Hepatocyte (in vitro differentiated cells): Measurements from ENCODE around the gene MYRF. TPM values are rescaled to one million over a fixed set of nuclear protein-coding genes. Genes with fewer than 3 reads are reported as not detected.

Experiments
- DNase-seq: peaks from one replicate; pipeline ENCODE4 v3.0.0-alpha.2; 2016; ENCODE audit warnings: low spot score
- H2AFZ ChIP-seq: fragments of 200-600 bp; sonication (generic); 2 replicates; pipeline ENCODE4 v1.6.0; 2016; ENCODE audit warnings: antibody characterized with exemption, mild to moderate bottlenecking
- H3K27ac ChIP-seq: fragments of 200-600 bp; sonication (generic); 2 replicates; pipeline ENCODE4 v1.5.1; 2016; ENCODE audit warnings: mild to moderate bottlenecking
- H3K27me3 ChIP-seq: fragments of 200-600 bp; sonication (generic); 2 replicates; pipeline ENCODE4 v1.6.1; 2016
- H3K36me3 ChIP-seq: fragments of 200-600 bp; sonication (generic); replicated peaks from 2 replicates; pipeline ENCODE4 v1.5.1; 2016; ENCODE audit warnings: low read depth; ENCODE audit not compliant: insufficient read depth
- H3K4me1 ChIP-seq: fragments of 200-600 bp; sonication (generic); 2 replicates; pipeline ENCODE4 v1.5.1; 2016; ENCODE audit warnings: mild to moderate bottlenecking, moderate library complexity; ENCODE audit not compliant: insufficient read depth
- H3K4me2 ChIP-seq: fragments of 200-600 bp; sonication (generic); 2 replicates; pipeline ENCODE4 v1.6.0; 2016
- H3K4me3 ChIP-seq: fragments of 200-600 bp; sonication (generic); 2 replicates; pipeline ENCODE4 v1.5.1; 2016; ENCODE audit warnings: mild to moderate bottlenecking
- H3K79me2 ChIP-seq: fragments of 200-600 bp; sonication (generic); 2 replicates; pipeline ENCODE4 v1.6.0; 2017; ENCODE audit warnings: mild to moderate bottlenecking
- H3K9me2 ChIP-seq: fragments of 200-600 bp; sonication (generic); replicated peaks from 2 replicates; pipeline ENCODE4 v1.6.0; 2017; ENCODE audit warnings: mild to moderate bottlenecking; ENCODE audit not compliant: insufficient read depth
- H3K9me3 ChIP-seq: fragments of 200-600 bp; sonication (generic); 2 replicates; pipeline ENCODE4 v1.5.1; 2016; ENCODE audit warnings: low read depth, mild to moderate bottlenecking
- H4K20me1 ChIP-seq: fragments of 200-600 bp; sonication (generic); 2 replicates; pipeline ENCODE4 v1.6.0; 2016; ENCODE audit warnings: mild to moderate bottlenecking; ENCODE audit not compliant: insufficient read depth, poor library complexity, severe bottlenecking
- CTCF ChIP-seq: fragments of 200-600 bp; sonication (generic); IDR thresholded peaks from 2 replicates; pipeline ENCODE4 v1.5.1; 2016; ENCODE audit warnings: antibody characterized with exemption, mild to moderate bottlenecking; ENCODE audit not compliant: poor library complexity
- EZH2 ChIP-seq: fragments of 200-600 bp; sonication (generic); IDR thresholded peaks from 2 replicates; pipeline ENCODE4 v1.6.1; 2016; ENCODE audit warnings: antibody characterized with exemption, mild to moderate bottlenecking, borderline replicate concordance
- EZH2phosphoT487 ChIP-seq: fragments of 200-600 bp; sonication (generic); IDR thresholded peaks from one replicate; pipeline ENCODE4 v1.6.1; 2018; ENCODE audit warnings: antibody characterized with exemption, mild to moderate bottlenecking, low read depth, moderate library complexity; ENCODE audit not compliant: unreplicated experiment, severe bottlenecking
- WGBS: methylation state at CpG from one replicate; pipeline ENCODE4 v1.1.6; 2016; ENCODE audit warnings: low lambda C conversion rate; ENCODE audit errors: missing lambda C conversion rate; 5-methylcytosine and 5-hydroxymethylcytosine counted together
- polyA plus RNA-seq: library from polyadenylated mRNA; unstranded; fragments of >200 nt; fragmentation: Nextera tagmentation; extraction: Ambion mirVana; gene quantifications from 2 replicates; pipeline ENCODE4 v1.2.1, GENCODE V29; 2016
- total RNA-seq: library from RNA; depleted of rRNA; stranded (reverse); fragments of >200 nt; gene quantifications from 2 replicates; pipeline ENCODE4 v1.2.3, GENCODE V29; 2014

Gene MYRF
- total and polyA plus RNA-seq, 2 experiments from 2014 or later = 57.3 to 96.7 TPM

GRCh38 chr11:61802605-61803004 is 50.2 kb downstream of the MYRF start:
- DNase-seq = no peak
- Histone ChIP-seq H3K4me3 (no peak overlapping the region), H3K4me1 (no peaks in the 10 kb centered on the region), H3K9me3 (no peaks in the 10 kb centered on the region), H2AFZ (no peak overlapping the region), H3K27ac (no peak overlapping the region), H4K20me1 (no peaks in the 10 kb centered on the region), H3K79me2 (peaks cover 11% of the 10 kb centered on the region), H3K4me2 (no peak overlapping the region), H3K9me2 (no peaks in the 10 kb centered on the region), H3K36me3 (no peaks in the 10 kb centered on the region), H3K27me3 (no peaks in the 10 kb centered on the region)
- WGBS = 98% methylated on average over 6 of the region's 6 CpGs
- TF ChIP-seq EZH2phosphoT487 (no peak), EZH2 (no peak), CTCF (no peak)

- Histone ChIP-seq H4K20me1 (no peaks in the 10 kb centered on the region), H3K27me3 (no peaks in the 10 kb centered on the region), H3K36me3 (no peaks in the 10 kb centered on the region), H3K27ac (no peak overlapping the region), H3K4me3 (no peak overlapping the region), H3K9me2 (no peaks in the 10 kb centered on the region), H3K4me2 (no peak overlapping the region), H3K79me2 (peaks cover 3% of the 10 kb centered on the region), H3K9me3 (no peaks in the 10 kb centered on the region), H3K4me1 (no peaks in the 10 kb centered on the region), H2AFZ (no peak overlapping the region)
- no peak for TF ChIP-seq EZH2phosphoT487
- TF ChIP-seq CTCF = no peak
- no peak for TF ChIP-seq EZH2
- DNase-seq = no peak
- WGBS = 89% methylated on average over 3 of the region's 3 CpGs
Observed at GRCh38 chr11:61803889-61804647, 51.6 kb downstream of the MYRF start.

- H2AFZ ChIP-seq = no peak overlapping the region
- H3K4me1 ChIP-seq = no peaks in the 10 kb centered on the region
- no peak overlapping the region for H3K27ac ChIP-seq
- no peaks in the 10 kb centered on the region for H3K79me2 ChIP-seq
- TF ChIP-seq EZH2 (no peak), EZH2phosphoT487 (no peak), CTCF (no peak)
- H4K20me1 ChIP-seq = no peaks in the 10 kb centered on the region
- no peaks in the 10 kb centered on the region for H3K36me3 ChIP-seq
- H3K4me3 ChIP-seq = no peak overlapping the region
- H3K9me3 ChIP-seq = no peaks in the 10 kb centered on the region
- 95% methylated on average over 1 of the region's 1 CpG for WGBS
- DNase-seq = no peak
- no peaks in the 10 kb centered on the region for H3K27me3 ChIP-seq
- H3K9me2 ChIP-seq = no peaks in the 10 kb centered on the region
- no peak overlapping the region for H3K4me2 ChIP-seq
Observed at GRCh38 chr11:61805146-61805545, 52.7 kb downstream of the MYRF start.
